Liver (tissue), 9 donors: ENCODE measurements around the gene VPS52. TPM values are rescaled to one million over a fixed set of nuclear protein-coding genes. Genes with fewer than 3 reads are reported as not detected.

Source experiments
- DNase-seq: peaks from one replicate; pipeline ENCODE4 v3.0.0-alpha.2; 2017; ENCODE audit warnings: low spot score
- H3K27ac ChIP-seq, 2 donors: one replicate each; pipeline ENCODE4 v1.7.0; 2013; ENCODE audit warnings: inconsistent platforms in 2 of 2, low read length in 2 of 2, control low read depth in 1 of 2, low read depth in 1 of 2, mild to moderate bottlenecking in 1 of 2
- H3K27me3 ChIP-seq, 4 donors: one replicate each; pipeline versions ENCODE4 v1.6.1 to v1.7.0; 2013; ENCODE audit warnings: low read length in 3 of 4, inconsistent platforms in 1 of 4, mild to moderate bottlenecking in 1 of 4, moderate library complexity in 1 of 4; ENCODE audit not compliant: control insufficient read depth in 4 of 4, insufficient read depth in 4 of 4
- H3K36me3 ChIP-seq, 4 donors: one replicate each; pipeline versions ENCODE4 v1.6.1 to v1.7.0; 2013; ENCODE audit warnings: low read length in 3 of 4, mild to moderate bottlenecking in 3 of 4, low read depth in 1 of 4, moderate library complexity in 1 of 4; ENCODE audit not compliant: control insufficient read depth in 4 of 4, insufficient read depth in 3 of 4
- H3K4me1 ChIP-seq, 4 donors: one replicate each; pipeline versions ENCODE4 v1.6.1 to v1.7.0; 2013; ENCODE audit warnings: low read length in 3 of 4, mild to moderate bottlenecking in 3 of 4, moderate library complexity in 1 of 4; ENCODE audit not compliant: control insufficient read depth in 4 of 4, insufficient read depth in 4 of 4
- H3K4me3 ChIP-seq, 3 donors: one replicate each; pipeline versions ENCODE4 v1.6.1 to v1.7.0; 2013; ENCODE audit warnings: low read length in 3 of 3, control low read depth in 1 of 3, low read depth in 1 of 3, mild to moderate bottlenecking in 1 of 3
- H3K9ac ChIP-seq, 2 donors: one replicate each; pipeline ENCODE4 v1.7.0; 2013; ENCODE audit warnings: low read length in 2 of 2, mild to moderate bottlenecking in 2 of 2, moderate library complexity in 2 of 2, control low read depth in 1 of 2, low read depth in 1 of 2
- H3K9me3 ChIP-seq, 4 donors: one replicate each; pipeline versions ENCODE4 v1.6.1 to v1.7.0; 2013; ENCODE audit warnings: low read length in 3 of 4; ENCODE audit not compliant: control insufficient read depth in 4 of 4
- FOXA1 ChIP-seq: IDR thresholded peaks from 2 replicates; pipeline ENCODE4 v1.6.1; 2016; ENCODE audit warnings: antibody characterized with exemption
- FOXA2 ChIP-seq: IDR thresholded peaks from 2 replicates; pipeline ENCODE4 v1.6.1; 2016; ENCODE audit warnings: antibody characterized with exemption
- GABPA ChIP-seq, 2 donors: IDR thresholded peaks in 1 of 2; conservative IDR thresholded peaks in 1 of 2; 2 replicates each; pipeline ENCODE4 v1.6.1; 2016; ENCODE audit warnings: antibody characterized with exemption in 2 of 2, mild to moderate bottlenecking in 1 of 2, moderate library complexity in 1 of 2
- HNF4A ChIP-seq, 2 donors: conservative IDR thresholded peaks; 2 replicates each; pipeline ENCODE4 v1.6.1; 2016; ENCODE audit warnings: antibody characterized with exemption in 2 of 2, mild to moderate bottlenecking in 2 of 2
- HNF4G ChIP-seq: IDR thresholded peaks from 2 replicates; pipeline ENCODE4 v1.6.1; 2016; ENCODE audit warnings: antibody characterized with exemption
- JUND ChIP-seq, 2 donors: IDR thresholded peaks; 2 replicates each; pipeline ENCODE4 v1.6.1; 2016; ENCODE audit warnings: antibody characterized with exemption in 2 of 2
- NR2F2 ChIP-seq: IDR thresholded peaks from 2 replicates; pipeline ENCODE4 v1.6.1; 2016; ENCODE audit warnings: antibody characterized with exemption
- RAD21 ChIP-seq, 2 donors: IDR thresholded peaks; 2 replicates each; pipeline ENCODE4 v1.6.1; 2016; ENCODE audit warnings: antibody characterized with exemption in 2 of 2, mild to moderate bottlenecking in 2 of 2
- RXRA ChIP-seq, 2 donors: IDR thresholded peaks; 2 replicates each; pipeline ENCODE4 v1.6.1; 2017 to 2018; ENCODE audit warnings: antibody characterized with exemption in 2 of 2, mild to moderate bottlenecking in 1 of 2
- SP1 ChIP-seq: IDR thresholded peaks from 2 replicates; pipeline ENCODE4 v1.6.1; 2018; ENCODE audit warnings: antibody characterized with exemption, mild to moderate bottlenecking
- TAF1 ChIP-seq: conservative IDR thresholded peaks from 2 replicates; pipeline ENCODE4 v1.6.1; 2016; ENCODE audit warnings: antibody characterized with exemption, mild to moderate bottlenecking
- YY1 ChIP-seq: IDR thresholded peaks from 2 replicates; pipeline ENCODE4 v1.6.1; 2016; ENCODE audit warnings: antibody characterized with exemption, mild to moderate bottlenecking
- WGBS: extraction: QIAGEN DNeasy Blood & Tissue Kit; methylation state at CpG from one replicate; pipeline ENCODE4 v1.1.7; 2013; 5-methylcytosine and 5-hydroxymethylcytosine counted together
- polyA plus RNA-seq, 2 donors: library from polyadenylated mRNA; stranded (reverse) in 1 of 2; unstranded in 1 of 2; fragments of 200-250 nt in 1 of 2; fragments of >200 nt in 1 of 2; fragmentation: Nextera tagmentation in 1 of 2; extraction: Ambion mirVana in 1 of 2; gene quantifications; one replicate each; pipeline versions ENCODE4 v1.2.1 to v1.2.3, GENCODE V29; 2013 to 2015
- total RNA-seq, 2 donors: library from RNA; depleted of rRNA; stranded (reverse); fragments of >200 nt; gene quantifications; one replicate each; pipeline ENCODE4 v1.2.3, GENCODE V29; 2014
- TF ChIP-seq, protein P1 (sequence below): IDR thresholded peaks from 2 replicates; pipeline ENCODE4 v1.6.1; 2016; ENCODE audit warnings: antibody characterized with exemption
- TF ChIP-seq, protein P2 (sequence below): IDR thresholded peaks from 2 replicates; pipeline ENCODE4 v1.6.1; 2016; ENCODE audit warnings: antibody characterized with exemption
- TF ChIP-seq, protein P3 (sequence below): IDR thresholded peaks from 2 replicates; pipeline ENCODE4 v1.6.1; 2016; ENCODE audit warnings: antibody characterized with exemption, mild to moderate bottlenecking
- TF ChIP-seq, protein P4 (sequence below): fragments of 150-350 bp; IDR thresholded peaks from 2 replicates; pipeline ENCODE4 v1.5.1; 2017; ENCODE audit warnings: improper control_type of control experiment, low read depth, low read length; ENCODE audit not compliant: missing input control
- donor health status: healthy.
- donor health status: healthy.
- donor health status: healthy.
- donor health status: healthy.
- donor health status: healthy.

Gene VPS52
- total and polyA plus RNA-seq, 4 donors = 21.3 to 33.4 (median 25.3) TPM

DNA sequence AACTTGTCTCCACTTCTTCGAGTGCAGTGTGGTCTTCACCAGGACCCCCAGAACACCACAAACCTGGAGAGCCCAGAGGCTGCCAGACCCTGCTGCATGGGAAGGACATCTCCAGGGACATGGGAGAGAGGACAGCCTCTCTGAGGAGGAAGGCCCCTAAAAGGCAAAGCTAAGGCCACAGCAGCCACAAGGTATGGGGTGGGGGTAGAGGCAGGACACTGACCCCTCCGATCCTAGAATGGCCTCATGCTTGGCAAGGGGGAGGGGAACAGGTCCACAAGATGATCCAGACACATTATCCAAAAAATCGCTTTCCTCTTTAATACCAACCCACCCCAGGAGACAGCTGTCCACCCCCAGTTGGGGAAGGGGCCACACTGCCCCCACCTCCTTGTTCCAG is 7.1 kb upstream of the VPS52 start:
- 96% methylated on average over 3 of the region's 3 CpGs for WGBS
- DNase-seq = no peak

DNA sequence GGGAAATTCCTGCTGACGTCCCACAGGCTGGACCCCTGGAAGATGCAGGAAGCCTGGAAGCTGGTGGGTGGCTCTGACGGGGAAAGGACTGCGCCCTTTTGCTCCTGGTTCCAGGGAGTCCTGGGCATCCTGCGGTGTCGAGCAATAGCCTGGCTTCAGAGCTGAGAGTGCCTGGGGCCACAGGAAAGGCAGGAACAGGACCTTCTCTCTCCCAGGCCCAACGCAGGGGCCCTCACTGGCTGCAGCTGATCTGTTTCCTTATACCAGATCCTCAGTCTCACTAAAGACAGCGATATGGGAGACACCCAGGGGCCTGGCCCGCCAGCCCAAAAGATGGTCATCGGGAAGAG is 6.7 kb upstream of the VPS52 start:
- H3K9ac ChIP-seq = no peak overlapping the region
- no peak for TF ChIP-seq FOXA1
- no peak for TF ChIP-seq GABPA (IDR thresholded peaks at IDR 0.05 in 1 of 2, conservative IDR thresholded peaks at IDR 0.05 in 1 of 2)
- TF ChIP-seq, protein P1, sequence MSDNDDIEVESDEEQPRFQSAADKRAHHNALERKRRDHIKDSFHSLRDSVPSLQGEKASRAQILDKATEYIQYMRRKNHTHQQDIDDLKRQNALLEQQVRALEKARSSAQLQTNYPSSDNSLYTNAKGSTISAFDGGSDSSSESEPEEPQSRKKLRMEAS = no peak
- no peak for TF ChIP-seq NR2F2
- no peak for TF ChIP-seq HNF4A (conservative IDR thresholded peaks at IDR 0.05)
- TF ChIP-seq, protein P2, sequence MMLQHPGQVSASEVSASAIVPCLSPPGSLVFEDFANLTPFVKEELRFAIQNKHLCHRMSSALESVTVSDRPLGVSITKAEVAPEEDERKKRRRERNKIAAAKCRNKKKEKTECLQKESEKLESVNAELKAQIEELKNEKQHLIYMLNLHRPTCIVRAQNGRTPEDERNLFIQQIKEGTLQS = no peak
- no peak for TF ChIP-seq SP1
- no peak for TF ChIP-seq HNF4G
- WGBS = 84% methylated on average over 9 of the region's 9 CpGs
- H3K9me3 ChIP-seq = no peaks in the 10 kb centered on the region
- no peak overlapping the region for H3K27ac ChIP-seq
- H3K4me3 ChIP-seq = no peak overlapping the region
- peaks cover 5 to 38% (median 24%) of the 10 kb centered on the region in 4 donors for H3K4me1 ChIP-seq
- H3K36me3 ChIP-seq = peaks cover 0 to 52% (median 14%) of the 10 kb centered on the region in 4 donors
- H3K27me3 ChIP-seq = no peaks in the 10 kb centered on the region
- DNase-seq = no peak

More for the DNA sequence above, 7.1 kb upstream of the VPS52 start:
- Histone ChIP-seq H3K9ac (no peak overlapping the region), H3K27ac (no peak overlapping the region), H3K4me1 (peaks cover 5 to 33% (median 20%) of the 10 kb centered on the region in 4 donors), H3K9me3 (no peaks in the 10 kb centered on the region), H3K4me3 (no peak overlapping the region), H3K36me3 (peaks cover 0 to 52% (median 13%) of the 10 kb centered on the region in 4 donors), H3K27me3 (no peaks in the 10 kb centered on the region)
- TF ChIP-seq HNF4A (conservative IDR thresholded peaks at IDR 0.05) (no peak), YY1 (no peak), FOXA2 (no peak), FOXA1 (no peak), GABPA (IDR thresholded peaks at IDR 0.05 in 1 of 2, conservative IDR thresholded peaks at IDR 0.05 in 1 of 2) (no peak), JUND (IDR thresholded peaks at IDR 0.05) (no peak), RAD21 (IDR thresholded peaks at IDR 0.05) (no peak), RXRA (IDR thresholded peaks at IDR 0.05) (no peak), NR2F2 (no peak), SP1 (no peak), TAF1 (no peak), HNF4G (no peak)
- TF ChIP-seq, protein P2 = no peak
- TF ChIP-seq, protein P3, sequence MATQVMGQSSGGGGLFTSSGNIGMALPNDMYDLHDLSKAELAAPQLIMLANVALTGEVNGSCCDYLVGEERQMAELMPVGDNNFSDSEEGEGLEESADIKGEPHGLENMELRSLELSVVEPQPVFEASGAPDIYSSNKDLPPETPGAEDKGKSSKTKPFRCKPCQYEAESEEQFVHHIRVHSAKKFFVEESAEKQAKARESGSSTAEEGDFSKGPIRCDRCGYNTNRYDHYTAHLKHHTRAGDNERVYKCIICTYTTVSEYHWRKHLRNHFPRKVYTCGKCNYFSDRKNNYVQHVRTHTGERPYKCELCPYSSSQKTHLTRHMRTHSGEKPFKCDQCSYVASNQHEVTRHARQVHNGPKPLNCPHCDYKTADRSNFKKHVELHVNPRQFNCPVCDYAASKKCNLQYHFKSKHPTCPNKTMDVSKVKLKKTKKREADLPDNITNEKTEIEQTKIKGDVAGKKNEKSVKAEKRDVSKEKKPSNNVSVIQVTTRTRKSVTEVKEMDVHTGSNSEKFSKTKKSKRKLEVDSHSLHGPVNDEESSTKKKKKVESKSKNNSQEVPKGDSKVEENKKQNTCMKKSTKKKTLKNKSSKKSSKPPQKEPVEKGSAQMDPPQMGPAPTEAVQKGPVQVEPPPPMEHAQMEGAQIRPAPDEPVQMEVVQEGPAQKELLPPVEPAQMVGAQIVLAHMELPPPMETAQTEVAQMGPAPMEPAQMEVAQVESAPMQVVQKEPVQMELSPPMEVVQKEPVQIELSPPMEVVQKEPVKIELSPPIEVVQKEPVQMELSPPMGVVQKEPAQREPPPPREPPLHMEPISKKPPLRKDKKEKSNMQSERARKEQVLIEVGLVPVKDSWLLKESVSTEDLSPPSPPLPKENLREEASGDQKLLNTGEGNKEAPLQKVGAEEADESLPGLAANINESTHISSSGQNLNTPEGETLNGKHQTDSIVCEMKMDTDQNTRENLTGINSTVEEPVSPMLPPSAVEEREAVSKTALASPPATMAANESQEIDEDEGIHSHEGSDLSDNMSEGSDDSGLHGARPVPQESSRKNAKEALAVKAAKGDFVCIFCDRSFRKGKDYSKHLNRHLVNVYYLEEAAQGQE = no peak
- TF ChIP-seq, protein P1 = no peak
- TF ChIP-seq, protein P4, sequence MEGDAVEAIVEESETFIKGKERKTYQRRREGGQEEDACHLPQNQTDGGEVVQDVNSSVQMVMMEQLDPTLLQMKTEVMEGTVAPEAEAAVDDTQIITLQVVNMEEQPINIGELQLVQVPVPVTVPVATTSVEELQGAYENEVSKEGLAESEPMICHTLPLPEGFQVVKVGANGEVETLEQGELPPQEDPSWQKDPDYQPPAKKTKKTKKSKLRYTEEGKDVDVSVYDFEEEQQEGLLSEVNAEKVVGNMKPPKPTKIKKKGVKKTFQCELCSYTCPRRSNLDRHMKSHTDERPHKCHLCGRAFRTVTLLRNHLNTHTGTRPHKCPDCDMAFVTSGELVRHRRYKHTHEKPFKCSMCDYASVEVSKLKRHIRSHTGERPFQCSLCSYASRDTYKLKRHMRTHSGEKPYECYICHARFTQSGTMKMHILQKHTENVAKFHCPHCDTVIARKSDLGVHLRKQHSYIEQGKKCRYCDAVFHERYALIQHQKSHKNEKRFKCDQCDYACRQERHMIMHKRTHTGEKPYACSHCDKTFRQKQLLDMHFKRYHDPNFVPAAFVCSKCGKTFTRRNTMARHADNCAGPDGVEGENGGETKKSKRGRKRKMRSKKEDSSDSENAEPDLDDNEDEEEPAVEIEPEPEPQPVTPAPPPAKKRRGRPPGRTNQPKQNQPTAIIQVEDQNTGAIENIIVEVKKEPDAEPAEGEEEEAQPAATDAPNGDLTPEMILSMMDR = no peak
